Limb (tissue), 2 donors: ENCODE data around the gene ZBTB14.

Experiments
- DNase-seq, 2 donors: peaks; one replicate each; pipeline ENCODE4 v3.0.0-alpha.2; 2016; ENCODE audit errors: extremely low spot score in 2 of 2

ZBTB14 gene

GRCh38 chr18:5294113-5294456 is 1.4 kb downstream of the ZBTB14 start:
- no peak for DNase-seq

DNA sequence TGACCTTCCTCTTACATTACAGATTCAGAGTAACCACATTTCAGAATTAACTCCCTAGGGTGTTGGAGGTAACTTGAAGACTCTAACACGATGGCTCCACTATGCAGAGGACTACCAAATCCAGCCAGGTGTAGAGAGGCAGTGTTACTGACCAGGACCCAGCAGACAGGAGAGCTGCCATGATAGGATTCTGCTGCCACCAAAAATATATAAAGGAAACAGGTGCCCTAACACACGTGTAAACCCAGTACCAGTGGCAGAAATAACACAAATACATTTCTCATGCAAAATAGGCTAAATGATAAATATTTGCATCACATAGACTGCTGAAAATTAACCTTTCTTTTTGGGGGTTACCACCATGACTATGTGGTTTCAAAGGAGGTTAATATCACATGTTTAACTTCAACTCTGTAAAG is 7.0 kb downstream of the ZBTB14 start:
- DNase-seq, result no peak

DNA sequence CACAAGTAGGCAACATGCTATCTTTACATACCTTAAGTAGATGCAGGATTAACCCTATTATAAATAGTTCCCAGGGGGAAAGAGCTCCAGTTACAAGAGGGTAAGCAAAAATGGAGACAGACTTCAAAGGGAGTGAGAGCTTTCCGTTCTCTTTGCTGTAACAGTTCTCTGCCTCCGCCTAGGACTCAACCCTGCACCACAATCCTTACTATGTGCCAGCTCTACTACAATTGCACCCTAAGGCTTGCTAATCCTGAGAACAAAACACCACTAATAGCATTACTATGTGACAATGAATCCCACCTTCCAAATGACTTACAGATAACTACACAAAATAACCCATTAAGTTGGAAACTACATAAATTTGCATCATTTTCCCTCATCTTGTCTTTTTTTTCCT is 7.7 kb downstream of the ZBTB14 start:
- DNase-seq, result no peak

DNA sequence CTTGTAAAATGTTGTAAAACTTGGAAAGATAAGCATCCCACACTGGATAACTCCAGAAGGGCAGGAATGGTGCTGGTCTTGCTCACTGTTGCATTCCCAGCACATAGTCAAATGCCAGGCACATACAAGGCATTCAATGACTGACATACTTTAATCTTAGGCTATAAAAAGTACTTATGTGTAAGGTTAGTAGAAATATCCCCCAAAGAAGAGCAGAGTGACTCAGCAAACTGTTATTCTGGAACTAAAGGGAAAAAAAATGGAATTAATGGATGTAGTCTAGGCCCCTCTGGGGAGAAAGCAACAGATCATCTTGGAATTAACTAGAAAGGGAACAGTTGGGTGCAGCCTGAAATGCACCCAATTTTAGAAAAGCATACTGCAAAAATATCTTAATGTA is 9.0 kb downstream of the ZBTB14 start:
- DNase-seq, result no peak

- DNase-seq, result peak; percentile 14 to 44
These were observed 10.2 kb downstream of the ZBTB14 start for GRCh38 chr18:5285326-5285725.

- DNase-seq, result no peak
These were observed 10.7 kb downstream of the ZBTB14 start for GRCh38 chr18:5284808-5285207.

- DNase-seq, result no peak
These were observed 12.8 kb downstream of the ZBTB14 start for GRCh38 chr18:5282770-5283169.

- no peak for DNase-seq
These were observed 18.6 kb downstream of the ZBTB14 start for GRCh38 chr18:5276947-5277346.

- no peak for DNase-seq
These were observed 19.7 kb downstream of the ZBTB14 start for GRCh38 chr18:5275872-5276271.

- no peak for DNase-seq
These were observed 26.7 kb downstream of the ZBTB14 start for GRCh38 chr18:5268874-5269273.

GRCh38 chr18:5266721-5267120 is 28.8 kb downstream of the ZBTB14 start:
- DNase-seq, result no peak

- no peak for DNase-seq
These were observed 41.6 kb downstream of the ZBTB14 start for GRCh38 chr18:5253910-5254309.

GRCh38 chr18:5251117-5251516 is 44.4 kb downstream of the ZBTB14 start:
- no peak for DNase-seq

DNA sequence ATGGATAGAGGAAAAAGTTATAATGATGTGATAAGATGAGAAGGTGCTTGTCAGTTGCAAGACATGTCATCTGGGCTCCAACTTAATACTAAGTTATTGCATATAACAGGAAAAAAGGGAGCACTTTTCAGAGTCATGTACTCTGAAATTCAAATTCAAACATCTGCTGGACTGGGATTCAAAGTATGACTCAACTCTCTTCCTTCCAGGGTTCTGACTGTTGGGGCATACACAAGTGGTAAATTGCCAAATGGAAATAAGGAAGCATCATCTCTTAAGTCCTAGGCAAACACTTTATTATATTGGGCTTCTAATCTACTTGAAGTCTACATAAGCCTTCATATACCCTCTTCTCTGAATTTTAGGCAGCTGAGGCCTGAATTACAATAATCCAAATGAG is 44.9 kb downstream of the ZBTB14 start:
- no peak for DNase-seq

DNA sequence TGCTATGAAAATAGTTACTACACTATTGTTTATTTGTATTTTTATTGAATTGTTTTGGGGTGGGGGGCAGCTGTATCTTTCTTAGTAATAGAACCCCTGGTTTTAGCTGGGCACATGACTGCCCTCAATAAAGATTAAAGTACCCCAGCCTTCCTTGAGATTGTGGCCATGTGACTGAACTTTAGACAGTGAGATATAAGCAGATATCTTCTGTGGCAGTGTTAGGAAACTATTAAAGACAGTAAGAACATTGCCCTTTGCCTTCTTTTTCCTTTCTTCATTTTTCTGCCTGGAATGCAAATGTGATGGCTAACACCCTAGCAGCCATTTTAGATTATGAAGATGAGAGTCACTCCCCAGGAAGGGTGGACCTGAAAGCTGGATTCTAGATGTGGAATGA is 50.6 kb downstream of the ZBTB14 start:
- DNase-seq, result no peak

- DNase-seq, result no peak
These were observed 56.1 kb downstream of the ZBTB14 start for GRCh38 chr18:5239447-5239846.
